ENCODE data around the gene ARHGAP15. TPM values are rescaled to one million over a fixed set of nuclear protein-coding genes. Genes with fewer than 3 reads are reported as not detected.

ARHGAP15 gene
- total RNA-seq, 1 donor from 2014 or later, result 7.0 TPM

DNA sequence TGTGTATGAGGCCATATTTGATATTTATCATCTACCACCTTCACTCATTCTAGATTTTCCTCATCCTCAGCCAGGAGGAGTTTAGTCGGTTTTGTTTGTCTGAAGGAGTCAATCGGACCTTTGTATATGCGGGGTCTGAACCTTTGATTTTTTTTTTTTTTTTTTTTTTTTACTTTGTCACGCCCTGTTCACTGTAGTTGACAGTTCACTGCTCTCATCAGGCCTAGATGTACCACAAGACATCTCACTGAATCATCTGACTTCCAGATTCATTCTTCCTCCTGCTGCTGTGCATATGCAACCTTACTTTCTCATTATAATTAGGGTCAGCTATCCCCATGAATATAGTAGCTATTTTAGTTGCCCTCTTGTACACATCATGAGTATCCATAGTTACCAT is 133.2 kb downstream of the ARHGAP15 start:
- intact Hi-C loops (cut with micrococcal nuclease), result no loop called here
- Histone ChIP-seq H3K27me3 (ENCODE audit: low read depth) (no peaks in the 10 kb centered on the region), H3K36me3 (no peaks in the 10 kb centered on the region), H3K4me3 (no peak overlapping the region), H3K27ac (replicated peaks) (no peak overlapping the region), H3K9me3 (replicated peaks) (no peaks in the 10 kb centered on the region), H3K4me1 (no peaks in the 10 kb centered on the region)
- no peak for DNase-seq
- TF ChIP-seq, protein P1, sequence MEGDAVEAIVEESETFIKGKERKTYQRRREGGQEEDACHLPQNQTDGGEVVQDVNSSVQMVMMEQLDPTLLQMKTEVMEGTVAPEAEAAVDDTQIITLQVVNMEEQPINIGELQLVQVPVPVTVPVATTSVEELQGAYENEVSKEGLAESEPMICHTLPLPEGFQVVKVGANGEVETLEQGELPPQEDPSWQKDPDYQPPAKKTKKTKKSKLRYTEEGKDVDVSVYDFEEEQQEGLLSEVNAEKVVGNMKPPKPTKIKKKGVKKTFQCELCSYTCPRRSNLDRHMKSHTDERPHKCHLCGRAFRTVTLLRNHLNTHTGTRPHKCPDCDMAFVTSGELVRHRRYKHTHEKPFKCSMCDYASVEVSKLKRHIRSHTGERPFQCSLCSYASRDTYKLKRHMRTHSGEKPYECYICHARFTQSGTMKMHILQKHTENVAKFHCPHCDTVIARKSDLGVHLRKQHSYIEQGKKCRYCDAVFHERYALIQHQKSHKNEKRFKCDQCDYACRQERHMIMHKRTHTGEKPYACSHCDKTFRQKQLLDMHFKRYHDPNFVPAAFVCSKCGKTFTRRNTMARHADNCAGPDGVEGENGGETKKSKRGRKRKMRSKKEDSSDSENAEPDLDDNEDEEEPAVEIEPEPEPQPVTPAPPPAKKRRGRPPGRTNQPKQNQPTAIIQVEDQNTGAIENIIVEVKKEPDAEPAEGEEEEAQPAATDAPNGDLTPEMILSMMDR (IDR thresholded peaks at IDR 0.05; ENCODE audit: borderline replicate concordance), result no peak

DNA sequence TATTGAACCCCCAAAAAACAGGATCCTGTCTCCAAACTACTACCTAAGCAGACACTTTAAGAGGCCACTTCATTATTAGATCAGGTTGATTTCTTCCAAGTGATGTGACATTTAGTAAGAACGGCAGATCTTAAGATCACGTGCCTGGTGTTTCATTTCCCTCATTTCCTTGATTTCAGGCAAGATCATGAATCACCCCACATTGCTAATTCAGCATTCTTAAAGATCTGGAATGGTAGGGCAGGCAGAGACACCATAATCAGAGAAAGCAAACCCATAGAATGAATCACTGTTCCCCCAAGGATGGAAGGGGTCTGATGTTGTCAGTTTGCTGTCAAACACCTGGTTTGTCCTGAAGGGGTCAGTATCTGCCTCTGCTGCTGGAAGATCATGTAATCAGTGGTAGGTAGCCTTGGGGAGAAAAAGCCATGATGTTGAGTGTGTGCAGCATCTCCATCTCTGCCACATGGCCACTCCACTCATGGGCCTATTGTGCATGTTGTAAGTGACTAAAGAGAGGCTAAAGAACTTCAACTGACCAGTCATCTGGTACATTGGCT is 133.9 kb downstream of the ARHGAP15 start:
- intact Hi-C loops (cut with micrococcal nuclease), result no loop called here
- Histone ChIP-seq H3K36me3 (no peaks in the 10 kb centered on the region), H3K9me3 (replicated peaks) (no peaks in the 10 kb centered on the region), H3K4me3 (no peak overlapping the region), H3K27me3 (ENCODE audit: low read depth) (no peaks in the 10 kb centered on the region), H3K4me1 (no peaks in the 10 kb centered on the region), H3K27ac (replicated peaks) (no peak overlapping the region)
- DNase-seq, result no peak
- TF ChIP-seq, protein P1 (IDR thresholded peaks at IDR 0.05; ENCODE audit: borderline replicate concordance), result no peak

DNA sequence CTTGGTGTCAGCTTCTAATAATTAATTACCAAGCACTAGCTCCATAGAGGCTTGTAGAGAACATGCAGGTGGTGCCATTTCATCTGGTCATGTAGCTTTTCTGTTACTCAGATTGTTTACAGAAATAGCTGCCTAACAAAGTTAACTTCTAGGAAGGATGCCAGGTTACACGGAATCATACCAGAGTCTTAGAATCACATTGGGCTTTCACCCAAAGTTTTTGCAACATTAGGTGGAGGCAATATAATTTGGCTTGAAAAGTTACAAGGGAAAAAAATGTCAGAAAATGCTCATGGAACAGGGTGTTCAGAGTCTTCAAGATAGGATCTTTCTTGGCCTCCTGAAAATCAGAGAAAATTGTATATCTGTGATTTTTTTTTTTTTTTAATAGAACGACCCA is 135.6 kb downstream of the ARHGAP15 start:
- Histone ChIP-seq H3K9me3 (replicated peaks) (no peaks in the 10 kb centered on the region), H3K4me3 (no peak overlapping the region), H3K4me1 (no peaks in the 10 kb centered on the region), H3K27me3 (ENCODE audit: low read depth) (no peaks in the 10 kb centered on the region), H3K36me3 (no peaks in the 10 kb centered on the region), H3K27ac (replicated peaks) (peak overlapping the region; percentile 48)
- no peak for DNase-seq
- intact Hi-C loops (cut with micrococcal nuclease), result no loop called here
- TF ChIP-seq, protein P1 (IDR thresholded peaks at IDR 0.05; ENCODE audit: borderline replicate concordance), result no peak

DNA sequence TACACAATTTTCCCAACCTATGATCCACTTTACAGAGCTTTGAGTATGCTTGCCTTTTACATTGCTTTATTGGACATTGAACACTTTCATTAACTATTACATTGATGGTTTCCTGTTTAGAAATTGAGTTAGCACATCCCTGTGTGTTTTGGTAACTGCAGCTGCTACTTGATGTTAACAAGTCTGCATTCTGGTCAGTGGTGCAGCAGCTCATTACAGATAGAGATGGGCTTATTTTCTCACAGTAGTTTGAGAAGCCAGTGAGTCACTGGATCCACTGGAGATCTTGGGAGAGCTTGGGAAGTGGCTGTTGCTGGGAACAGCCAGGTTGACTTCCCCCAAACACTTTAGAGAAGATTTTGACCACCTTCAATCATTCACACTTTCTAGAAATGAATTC is 150.5 kb downstream of the ARHGAP15 start:
- no peaks in the 10 kb centered on the region for H3K9me3 ChIP-seq (replicated peaks)

DNA sequence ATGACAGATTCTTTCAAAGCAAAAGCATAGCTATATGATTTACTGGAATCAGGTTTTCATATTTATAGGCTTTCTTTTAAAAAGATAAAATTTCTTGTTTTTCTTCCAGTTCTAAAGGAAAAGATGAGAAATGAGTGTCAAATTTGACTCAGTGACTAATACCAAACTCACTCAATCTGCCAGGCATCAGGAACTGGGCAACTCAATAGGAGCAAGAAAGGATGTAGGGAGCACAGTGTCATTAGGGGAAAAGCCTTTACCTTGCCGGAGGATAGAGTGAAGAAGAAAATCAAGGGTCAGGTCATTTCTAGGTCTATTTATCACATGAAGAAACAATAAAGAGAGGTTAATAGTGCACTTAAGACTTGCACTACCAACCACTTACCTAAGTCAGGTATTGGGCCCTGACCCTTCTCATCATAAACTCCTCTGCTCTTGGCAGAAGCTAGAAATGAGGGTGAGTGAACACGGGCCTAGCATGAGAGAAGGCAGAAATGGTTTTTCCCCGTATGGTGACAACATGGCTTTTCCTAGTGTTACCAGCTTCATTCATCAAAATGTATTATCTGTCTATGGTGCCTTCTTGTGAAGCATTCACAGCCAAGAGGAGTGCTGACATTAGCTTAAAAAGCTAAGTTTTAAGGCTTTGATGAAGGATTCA is 151.0 kb downstream of the ARHGAP15 start:
- Histone ChIP-seq H3K27ac (replicated peaks) (no peak overlapping the region), H3K36me3 (no peaks in the 10 kb centered on the region)
- TF ChIP-seq, protein P1 (IDR thresholded peaks at IDR 0.05; ENCODE audit: borderline replicate concordance), result no peak

More for the DNA sequence above, 150.5 kb downstream of the ARHGAP15 start:
- Histone ChIP-seq H3K27me3 (ENCODE audit: low read depth) (no peaks in the 10 kb centered on the region), H3K4me3 (no peak overlapping the region), H3K36me3 (no peaks in the 10 kb centered on the region), H3K27ac (replicated peaks) (no peak overlapping the region), H3K4me1 (no peaks in the 10 kb centered on the region)
- intact Hi-C loops (cut with micrococcal nuclease), result no loop called here
- no peak for DNase-seq
- TF ChIP-seq, protein P1 (IDR thresholded peaks at IDR 0.05; ENCODE audit: borderline replicate concordance), result no peak

More for the DNA sequence above, 151.0 kb downstream of the ARHGAP15 start:
- Histone ChIP-seq H3K4me1 (no peaks in the 10 kb centered on the region), H3K4me3 (no peak overlapping the region), H3K9me3 (replicated peaks) (no peaks in the 10 kb centered on the region), H3K27me3 (ENCODE audit: low read depth) (no peaks in the 10 kb centered on the region)
- intact Hi-C loops (cut with micrococcal nuclease), result no loop called here
- no peak for DNase-seq
